Measurements from ENCODE around the gene BMP6. TPM values are rescaled to one million over a fixed set of nuclear protein-coding genes. Genes with fewer than 3 reads are reported as not detected.

The BMP6 gene
- total and polyA plus RNA-seq, 2 of the 4 experiments (the other 2 are of a cell fraction): 0.18 to 0.19 TPM

DNA sequence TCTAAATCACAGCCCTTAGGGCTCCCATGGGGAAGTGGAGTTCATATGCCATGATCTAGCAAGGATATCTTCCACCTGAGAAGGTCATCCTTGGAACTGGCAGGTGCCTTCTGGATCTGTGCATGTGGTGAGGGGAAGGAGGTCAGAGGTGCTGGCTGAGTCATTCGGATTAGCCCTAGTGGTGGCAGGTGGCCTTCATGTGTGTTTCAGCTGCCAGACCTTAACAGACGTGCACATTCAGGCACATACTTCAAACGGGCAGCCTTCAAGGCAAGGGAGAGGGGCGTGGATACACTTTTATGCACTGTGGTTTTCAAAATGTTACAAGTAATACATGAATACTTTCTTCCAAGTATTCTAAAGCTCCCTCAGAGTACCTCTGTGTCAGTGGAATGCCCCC, 51.2 kb downstream of the BMP6 start:
- BruUV-seq (replicated peaks): no TSS peak
- H3K18ac ChIP-seq (ENCODE audit: low read depth, low read length): no peak overlapping the region
- no CpG with 5 or more reads among the region's 4 CpGs for WGBS, 2 experiments (ENCODE audit: extremely low coverage in 2 of 2, insufficient read length in 1 of 2)
- intact Hi-C loops (cut with micrococcal nuclease) (no loop called here), dilution Hi-C loops (cut with HindIII; ENCODE audit: low sequenced_read_pairs, unreplicated experiment) (no loop called here), in situ Hi-C loops (cut with MboI; ENCODE audit: low sequenced_read_pairs) (no loop called here)
- no peak for ATAC-seq (ENCODE audit: low read depth)
- H2AFZ ChIP-seq (replicated peaks; ENCODE audit: low read length, poor library complexity): no peak overlapping the region
- no peak overlapping the region for H3K56ac ChIP-seq (ENCODE audit: extremely low read depth, insufficient read depth, low read length)
- no peak overlapping the region for H2BK5ac ChIP-seq (ENCODE audit: low read depth, low read length, poor library complexity, severe bottlenecking)
- no peak overlapping the region for H4K8ac ChIP-seq (ENCODE audit: low read depth in 2 of 2, low read length in 2 of 2)
- H2BK20ac ChIP-seq (ENCODE audit: low read depth, low read length): no peak overlapping the region
- no peaks in the 10 kb centered on the region for H3K79me1 ChIP-seq (ENCODE audit: low read depth in 1 of 2, low read length in 2 of 2)
- POLR2A ChIA-PET (ENCODE audit: unreplicated experiment): no interaction called here
- H2AK5ac ChIP-seq (ENCODE audit: low read depth, low read length): no peak overlapping the region
- no peak for DNase-seq
- H3K27ac ChIP-seq (ENCODE audit: insufficient read depth, low read length): no peak overlapping the region
- no peaks in the 10 kb centered on the region for H4K20me1 ChIP-seq (ENCODE audit: insufficient read depth, low read length)
- CTCF ChIA-PET: no interaction called here
- H2BK15ac ChIP-seq (ENCODE audit: low read depth, low read length): no peak overlapping the region
- H3K4me1 ChIP-seq (ENCODE audit: control insufficient read depth, insufficient read depth, low read length): peaks cover 5% of the 10 kb centered on the region
- H3K9ac ChIP-seq (ENCODE audit: low read depth, low read length): no peak overlapping the region
- H3K4me3 ChIP-seq (ENCODE audit: insufficient read depth, low read depth, low read length): no peak overlapping the region
- H4K5ac ChIP-seq (ENCODE audit: low read depth, low read length): no peak overlapping the region
- H3K14ac ChIP-seq (replicated peaks; ENCODE audit: low read depth, low read length): no peak overlapping the region
- H3K36me3 ChIP-seq (ENCODE audit: control insufficient read depth, insufficient read depth, low read length): no peaks in the 10 kb centered on the region
- H3K4me2 ChIP-seq (ENCODE audit: low read depth, low read length): no peak overlapping the region
- no peak overlapping the region for H2BK120ac ChIP-seq (ENCODE audit: low read depth, low read length)
- no peak overlapping the region for H2AK9ac ChIP-seq (replicated peaks; ENCODE audit: low read depth, low read length, poor library complexity)
- H3K9me3 ChIP-seq (ENCODE audit: control insufficient read depth, insufficient read depth, low read length): no peaks in the 10 kb centered on the region
- H3K9me1 ChIP-seq (ENCODE audit: insufficient read depth, low read length): no peaks in the 10 kb centered on the region; the same call in 1 of the 2 replicates
- peaks cover 16% of the 10 kb centered on the region for H3K27me3 ChIP-seq (ENCODE audit: control insufficient read depth, insufficient read depth, low read length)
- H4K91ac ChIP-seq (ENCODE audit: insufficient read depth, low read depth, low read length): no peak overlapping the region
- TF ChIP-seq NFE2L2 (IDR thresholded peaks at IDR 0.05; ENCODE audit: low read depth, low read length) (no peak), RCOR1 (IDR thresholded peaks at IDR 0.05; ENCODE audit: insufficient replicate concordance, low read length) (no peak), CHD1 (IDR thresholded peaks at IDR 0.05; ENCODE audit: low read depth, low read length) (no peak), POLR2A (IDR thresholded peaks at IDR 0.05; ENCODE audit: low read depth, low read length) (no peak), MAFK (IDR thresholded peaks at IDR 0.05; ENCODE audit: low read depth, low read length) (no peak), BHLHE40 (IDR thresholded peaks at IDR 0.05; ENCODE audit: low read depth, low read length) (no peak)
- TF ChIP-seq, protein P1, sequence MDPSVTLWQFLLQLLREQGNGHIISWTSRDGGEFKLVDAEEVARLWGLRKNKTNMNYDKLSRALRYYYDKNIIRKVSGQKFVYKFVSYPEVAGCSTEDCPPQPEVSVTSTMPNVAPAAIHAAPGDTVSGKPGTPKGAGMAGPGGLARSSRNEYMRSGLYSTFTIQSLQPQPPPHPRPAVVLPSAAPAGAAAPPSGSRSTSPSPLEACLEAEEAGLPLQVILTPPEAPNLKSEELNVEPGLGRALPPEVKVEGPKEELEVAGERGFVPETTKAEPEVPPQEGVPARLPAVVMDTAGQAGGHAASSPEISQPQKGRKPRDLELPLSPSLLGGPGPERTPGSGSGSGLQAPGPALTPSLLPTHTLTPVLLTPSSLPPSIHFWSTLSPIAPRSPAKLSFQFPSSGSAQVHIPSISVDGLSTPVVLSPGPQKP (IDR thresholded peaks at IDR 0.05; ENCODE audit: borderline replicate concordance, low read depth, low read length): no peak
- no peak overlapping the region for H3K4ac ChIP-seq (ENCODE audit: low read depth, low read length)
- no peak overlapping the region for H3K23ac ChIP-seq (ENCODE audit: low read depth, low read length)
